IPS-18a (cell line): ENCODE data around the gene PTDSS2.
A peak's percentile ranks its signal among the peaks of the same experiment; 100 is the strongest.

Experiments
- H3K27ac ChIP-seq: one replicate; pipeline ENCODE4 v1.5.1; 2013; ENCODE audit warnings: low read length
- H3K27me3 ChIP-seq: one replicate; pipeline ENCODE4 v1.6.1; 2013; ENCODE audit warnings: mild to moderate bottlenecking, low read length; ENCODE audit not compliant: control insufficient read depth, insufficient read depth
- H3K36me3 ChIP-seq: one replicate; pipeline ENCODE4 v1.6.1; 2013; ENCODE audit warnings: low read depth, low read length; ENCODE audit not compliant: control insufficient read depth
- H3K4me1 ChIP-seq: one replicate; pipeline ENCODE4 v1.6.1; 2013; ENCODE audit warnings: low read depth, low read length; ENCODE audit not compliant: control insufficient read depth
- H3K4me3 ChIP-seq: one replicate; pipeline ENCODE4 v1.5.1; 2013; ENCODE audit warnings: low read length
- H3K9ac ChIP-seq: one replicate; pipeline ENCODE4 v1.6.1; 2013; ENCODE audit warnings: mild to moderate bottlenecking, low read length, moderate library complexity
- H3K9me3 ChIP-seq: one replicate; pipeline ENCODE4 v1.6.1; 2013; ENCODE audit warnings: low read depth, low read length; ENCODE audit not compliant: control insufficient read depth

The PTDSS2 gene

DNA sequence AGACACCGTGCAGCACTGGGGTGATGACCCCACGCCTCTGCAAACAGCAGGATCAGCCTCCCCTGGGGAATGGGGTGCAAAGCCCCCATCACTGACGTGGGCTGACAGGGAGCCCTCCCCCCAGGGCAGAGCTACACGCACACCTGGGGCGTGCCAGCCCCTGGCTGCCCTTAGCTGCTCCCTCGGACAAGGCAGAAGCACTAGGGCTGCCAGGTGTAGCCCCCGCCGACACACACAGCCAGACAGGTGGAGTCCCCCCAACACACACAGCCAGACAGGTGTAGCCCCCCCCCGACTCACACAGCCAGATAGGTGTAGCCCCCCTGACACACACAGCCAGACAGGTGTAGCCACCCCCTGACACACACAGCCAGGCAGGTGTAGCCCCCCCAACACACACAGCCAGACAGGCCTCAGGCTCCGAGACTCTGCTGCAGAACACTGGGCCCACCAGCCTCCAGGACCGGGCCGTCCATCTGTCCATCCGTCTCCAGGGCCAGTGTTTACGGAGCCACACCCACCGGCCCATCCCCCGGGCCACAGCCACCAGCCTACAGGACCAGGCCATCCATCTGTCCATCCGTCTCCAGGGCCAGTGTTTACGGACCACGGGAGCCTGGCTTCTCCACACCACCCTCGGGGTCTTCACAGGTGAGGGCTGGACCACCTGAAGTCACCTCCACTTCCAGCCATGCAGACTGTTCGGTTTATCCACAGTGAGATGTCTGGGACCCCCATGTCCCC lies 11.8 kb upstream of the PTDSS2 start:
- Histone ChIP-seq H3K36me3 (no peaks in the 10 kb centered on the region), H3K27me3 (no peaks in the 10 kb centered on the region), H3K9ac (no peak overlapping the region), H3K4me1 (no peaks in the 10 kb centered on the region), H3K27ac (no peak overlapping the region), H3K9me3 (no peaks in the 10 kb centered on the region), H3K4me3 (no peak overlapping the region)

DNA sequence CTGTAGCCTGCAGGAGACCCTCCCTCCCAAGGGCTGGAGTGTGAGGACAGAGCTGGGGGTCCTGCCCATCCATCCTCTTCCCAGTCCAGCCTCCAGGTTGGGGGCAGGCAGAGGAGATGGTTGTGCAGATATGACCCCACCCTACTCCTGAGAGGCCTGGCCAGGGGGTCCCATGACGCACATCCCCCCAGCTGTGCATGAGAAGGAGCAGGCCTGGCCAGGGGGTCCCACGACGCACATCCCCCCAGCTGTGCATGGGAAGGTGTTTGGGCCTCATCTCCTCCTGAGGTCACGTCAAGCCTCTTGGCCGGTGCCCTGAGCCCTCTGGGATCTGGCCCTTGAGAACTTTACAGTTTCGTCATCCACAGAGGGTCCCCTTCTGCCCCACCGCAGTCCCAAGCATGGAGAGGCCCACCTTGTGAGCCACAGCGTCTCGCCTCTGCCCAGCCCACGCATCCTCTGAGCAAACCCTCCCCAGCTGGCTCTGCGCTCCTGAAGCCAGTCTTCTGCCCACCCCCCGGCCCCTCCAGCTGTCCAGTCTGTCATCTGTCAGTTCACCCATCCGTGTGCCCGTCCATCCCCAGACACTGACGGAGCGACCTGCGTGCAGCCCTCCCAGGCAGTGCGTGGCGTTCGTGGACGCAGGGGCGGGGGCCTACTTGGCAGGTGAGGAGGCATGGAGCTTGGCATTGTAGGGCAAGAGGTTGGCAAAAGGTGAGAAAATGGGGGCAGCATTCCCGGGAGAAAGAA lies 10.6 kb upstream of the PTDSS2 start:
- Histone ChIP-seq H3K36me3 (no peaks in the 10 kb centered on the region), H3K4me1 (no peaks in the 10 kb centered on the region)

DNA sequence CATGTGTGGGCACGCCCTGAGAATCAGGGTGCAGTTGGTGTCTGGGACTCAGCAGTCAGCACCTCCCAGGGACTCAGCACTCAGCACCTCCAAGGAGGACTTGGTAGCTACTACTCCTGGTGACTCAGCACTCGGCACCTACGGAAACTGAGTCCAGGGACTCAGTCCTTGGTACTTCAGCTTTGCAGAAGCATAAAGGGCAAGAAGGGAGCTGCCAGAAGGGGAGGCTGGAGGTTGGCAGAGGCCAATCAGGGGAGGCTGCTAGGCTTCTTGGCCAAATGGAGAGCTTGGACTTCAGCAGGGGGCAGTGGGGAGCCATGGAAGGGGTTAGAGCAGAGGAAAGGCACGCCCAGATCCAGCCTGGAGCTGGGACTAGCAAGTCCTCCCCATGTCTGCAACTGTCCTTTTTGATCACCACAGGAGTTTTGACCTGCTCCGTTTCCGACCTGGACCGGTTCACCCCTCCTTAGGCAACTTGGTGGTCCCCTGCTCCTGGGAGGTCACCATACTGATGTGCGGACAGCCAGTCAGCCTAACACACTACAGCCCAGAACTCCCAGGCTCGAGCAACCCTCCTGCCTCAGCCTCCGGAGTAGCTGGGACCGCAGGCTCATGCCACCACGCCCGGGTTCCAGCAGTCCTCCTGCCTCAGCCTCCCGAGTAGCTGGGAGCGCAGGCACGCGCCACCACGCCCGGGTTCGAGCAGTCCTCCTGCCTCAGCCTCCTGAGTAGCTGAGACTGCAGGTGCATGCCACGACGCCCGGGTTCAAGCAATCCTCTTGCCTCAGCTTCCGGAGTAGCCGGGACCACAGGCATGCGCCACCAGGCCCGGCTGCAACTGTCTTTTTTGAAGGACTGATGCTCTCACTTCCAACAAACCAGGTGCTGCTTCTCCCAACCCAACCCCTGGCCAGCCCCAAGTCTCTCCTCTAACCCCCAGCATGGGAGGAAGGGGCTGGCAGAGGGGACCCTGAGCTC lies 9.7 kb upstream of the PTDSS2 start:
- H3K36me3 ChIP-seq = no peaks in the 10 kb centered on the region
- no peaks in the 10 kb centered on the region for H3K27me3 ChIP-seq
- H3K9me3 ChIP-seq = no peaks in the 10 kb centered on the region
- H3K27ac ChIP-seq = no peak overlapping the region
- H3K9ac ChIP-seq = no peak overlapping the region
- H3K4me1 ChIP-seq = no peaks in the 10 kb centered on the region
- H3K4me3 ChIP-seq = no peak overlapping the region

More for the DNA sequence above, 10.6 kb upstream of the PTDSS2 start:
- no peaks in the 10 kb centered on the region for H3K27me3 ChIP-seq
- no peak overlapping the region for H3K4me3 ChIP-seq
- H3K9ac ChIP-seq = no peak overlapping the region
- no peak overlapping the region for H3K27ac ChIP-seq
- no peaks in the 10 kb centered on the region for H3K9me3 ChIP-seq

DNA sequence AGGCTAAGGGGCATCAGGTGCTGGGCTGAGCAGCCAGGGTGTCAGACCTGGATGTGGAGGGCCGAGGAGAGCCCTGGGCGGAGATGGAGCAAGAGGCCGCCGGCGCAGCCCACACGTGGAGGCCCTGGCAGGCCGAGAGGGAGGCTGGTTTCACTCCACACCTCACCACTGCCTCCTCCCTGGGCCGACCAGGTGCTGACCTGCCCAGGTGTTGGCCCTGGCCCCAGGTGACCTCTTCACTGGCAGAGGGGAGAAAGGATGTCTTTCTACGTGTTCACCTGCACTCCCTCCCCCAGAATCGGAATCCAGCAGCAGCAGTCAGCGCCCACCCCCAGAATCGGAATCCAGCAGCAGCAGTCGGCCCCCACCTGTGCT lies 9.0 kb upstream of the PTDSS2 start:
- Histone ChIP-seq H3K4me3 (peak overlapping the region; percentile 44), H3K9me3 (no peaks in the 10 kb centered on the region), H3K9ac (no peak overlapping the region), H3K27ac (no peak overlapping the region), H3K4me1 (no peaks in the 10 kb centered on the region), H3K27me3 (no peaks in the 10 kb centered on the region), H3K36me3 (no peaks in the 10 kb centered on the region)

DNA sequence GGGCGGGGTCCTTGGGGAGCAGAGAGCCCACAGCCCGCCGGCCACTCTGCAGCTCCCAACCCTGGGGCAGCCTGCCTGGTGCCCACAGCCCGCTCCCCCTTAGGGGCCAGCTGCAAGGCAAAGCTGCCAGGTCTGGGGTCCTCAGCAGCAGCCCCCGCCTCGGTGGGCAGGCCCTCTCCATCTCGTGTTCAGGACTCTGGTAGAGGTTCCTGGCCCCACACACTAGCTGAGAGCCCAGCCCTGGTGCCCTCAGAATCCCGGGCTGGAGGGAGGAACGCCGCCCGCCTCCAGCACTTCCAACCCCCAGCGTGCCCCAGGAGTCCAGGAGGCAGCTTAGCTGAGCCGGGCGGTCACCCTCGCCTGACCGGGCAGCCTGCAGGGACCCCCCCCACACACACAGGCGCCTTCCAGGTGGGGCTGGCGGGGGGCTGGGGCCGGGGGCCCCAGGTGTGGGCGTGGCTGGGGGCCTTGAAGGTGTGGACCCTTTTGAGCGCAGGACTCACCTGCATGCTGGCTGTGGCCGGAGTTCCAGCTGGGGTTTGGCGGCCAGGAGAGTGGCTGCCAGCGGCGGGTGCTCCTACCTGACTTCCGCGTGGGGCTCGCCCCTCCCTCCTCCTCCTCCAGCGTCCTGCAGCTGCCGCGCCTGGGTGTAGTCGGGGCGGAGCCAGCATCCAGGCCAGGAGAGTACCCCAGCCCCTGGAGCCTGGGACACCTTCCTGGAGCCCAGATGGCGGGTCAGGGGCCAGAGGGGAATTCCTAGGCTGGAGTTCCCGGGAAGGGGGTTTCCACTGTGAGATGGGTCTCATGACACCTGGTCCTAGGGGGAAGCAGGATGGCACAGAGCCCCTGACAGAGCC lies 8.4 kb upstream of the PTDSS2 start, which contains the start of gene ANO9:
Gene ANO9 (minus strand): TSS at position 594 of the 857 bp plus-strand sequence. CDS start 85 bp downstream, at position 509.
- H3K9ac ChIP-seq = peak within 1 kb of the TSS; percentile 45
- H3K4me3 ChIP-seq = peak within 1 kb of the TSS; percentile 44
- no peak within 1 kb of the TSS for H3K27ac ChIP-seq
- no peaks in the 10 kb centered on the region for H3K27me3 ChIP-seq
- H3K36me3 ChIP-seq = no peaks in the 10 kb centered on the region
- H3K4me1 ChIP-seq = no peaks in the 10 kb centered on the region
- H3K9me3 ChIP-seq = no peaks in the 10 kb centered on the region

DNA sequence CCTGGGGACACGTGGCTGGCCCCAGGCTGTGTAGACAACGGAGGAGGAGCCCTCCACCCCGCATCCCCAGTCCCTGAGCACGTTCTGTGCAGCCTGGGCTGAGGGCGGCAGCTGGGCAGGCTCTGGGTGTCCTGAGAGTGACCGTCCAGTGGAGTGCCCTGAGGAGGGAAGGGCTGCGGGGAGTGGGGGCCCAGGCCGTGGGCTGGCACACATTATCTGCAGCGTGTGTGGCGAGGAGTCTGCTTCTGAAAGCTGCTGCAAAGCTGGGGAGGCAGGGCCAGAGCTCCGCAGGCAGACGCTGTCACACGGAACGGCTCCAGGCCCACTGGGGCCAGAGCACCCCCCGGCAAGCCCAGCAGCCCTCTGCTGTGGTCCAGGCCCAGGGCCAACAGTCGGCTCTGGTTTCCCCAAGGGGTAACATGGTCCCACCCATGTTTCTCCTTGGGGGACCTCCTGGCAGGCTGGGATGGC lies 7.4 kb upstream of the PTDSS2 start:
- Histone ChIP-seq H3K36me3 (no peaks in the 10 kb centered on the region), H3K4me3 (no peak overlapping the region), H3K9ac (no peak overlapping the region), H3K27me3 (no peaks in the 10 kb centered on the region), H3K27ac (no peak overlapping the region), H3K9me3 (no peaks in the 10 kb centered on the region), H3K4me1 (no peaks in the 10 kb centered on the region)

DNA sequence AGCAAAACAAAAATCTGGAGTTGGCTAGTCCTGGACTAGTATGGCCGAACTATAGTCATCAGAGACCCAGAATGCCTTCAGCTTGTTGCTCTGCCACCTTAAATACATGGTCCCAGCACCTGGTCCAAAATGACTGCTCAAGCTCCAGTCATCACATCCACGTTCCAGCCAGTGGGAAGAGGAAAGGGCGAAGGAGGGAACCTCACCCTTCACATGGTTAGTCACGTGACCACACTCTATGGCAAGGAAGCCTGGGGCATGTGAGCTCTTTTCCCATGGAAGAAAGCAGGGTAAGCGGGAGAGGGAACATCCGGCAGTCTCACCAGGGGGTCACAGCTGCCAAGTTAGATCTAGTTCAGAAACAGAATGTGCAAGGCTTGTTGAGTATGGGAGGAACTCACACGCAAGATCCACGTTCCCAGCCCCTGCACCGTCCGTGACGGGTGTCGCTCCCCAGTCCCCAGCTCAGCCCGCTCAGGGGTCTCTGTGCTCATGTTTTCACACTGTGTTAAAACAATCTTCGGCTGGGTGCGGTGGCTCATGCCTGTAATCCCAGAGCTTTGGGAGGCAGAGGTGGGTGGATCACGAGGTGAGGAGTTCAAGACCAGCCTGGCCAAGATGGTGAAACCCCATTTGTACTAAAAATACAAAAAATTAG lies 6.4 kb upstream of the PTDSS2 start:
- no peak overlapping the region for H3K9ac ChIP-seq

DNA sequence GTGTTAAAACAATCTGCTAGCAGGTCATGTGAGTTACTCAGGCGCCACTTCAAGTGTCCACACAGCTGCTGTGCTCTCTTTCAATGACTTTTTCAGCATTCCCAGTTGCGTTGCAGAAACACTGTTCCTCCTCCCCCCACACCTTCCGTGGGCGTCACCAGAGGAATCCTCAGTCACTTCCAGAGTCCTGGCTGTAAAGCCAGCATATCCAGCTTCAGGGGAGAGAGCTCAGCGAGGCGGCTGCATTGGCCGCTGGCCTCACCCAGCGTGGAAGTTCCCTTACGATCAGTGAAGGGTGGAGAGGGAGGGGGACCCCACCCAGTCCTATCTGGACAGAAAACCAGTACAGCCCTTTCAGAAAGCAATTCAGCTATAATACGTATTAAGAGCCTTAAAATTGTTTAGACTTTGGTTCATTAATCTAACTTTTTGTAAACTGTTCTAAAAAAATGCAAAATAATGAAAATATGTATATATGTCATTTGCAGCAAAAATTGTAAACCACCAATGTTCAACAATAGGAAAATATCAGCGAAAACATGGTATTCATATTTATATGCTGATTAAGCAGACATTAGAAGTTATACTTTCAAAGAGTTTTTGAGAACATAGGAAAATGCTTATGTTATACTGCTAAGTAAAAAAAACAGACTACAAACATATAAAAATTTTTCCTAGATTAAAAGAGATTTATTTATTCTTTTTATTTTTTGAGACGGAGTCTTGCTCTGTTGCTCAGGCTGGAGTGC lies 5.5 kb upstream of the PTDSS2 start:
- Histone ChIP-seq H3K9me3 (no peaks in the 10 kb centered on the region), H3K4me3 (no peak overlapping the region), H3K9ac (no peak overlapping the region), H3K4me1 (no peaks in the 10 kb centered on the region), H3K27ac (no peak overlapping the region), H3K27me3 (no peaks in the 10 kb centered on the region), H3K36me3 (no peaks in the 10 kb centered on the region)

More for the DNA sequence above, 6.4 kb upstream of the PTDSS2 start:
- H3K27me3 ChIP-seq = no peaks in the 10 kb centered on the region
- no peak overlapping the region for H3K4me3 ChIP-seq
- no peaks in the 10 kb centered on the region for H3K9me3 ChIP-seq
- H3K27ac ChIP-seq = no peak overlapping the region
- H3K4me1 ChIP-seq = no peaks in the 10 kb centered on the region
- H3K36me3 ChIP-seq = no peaks in the 10 kb centered on the region

DNA sequence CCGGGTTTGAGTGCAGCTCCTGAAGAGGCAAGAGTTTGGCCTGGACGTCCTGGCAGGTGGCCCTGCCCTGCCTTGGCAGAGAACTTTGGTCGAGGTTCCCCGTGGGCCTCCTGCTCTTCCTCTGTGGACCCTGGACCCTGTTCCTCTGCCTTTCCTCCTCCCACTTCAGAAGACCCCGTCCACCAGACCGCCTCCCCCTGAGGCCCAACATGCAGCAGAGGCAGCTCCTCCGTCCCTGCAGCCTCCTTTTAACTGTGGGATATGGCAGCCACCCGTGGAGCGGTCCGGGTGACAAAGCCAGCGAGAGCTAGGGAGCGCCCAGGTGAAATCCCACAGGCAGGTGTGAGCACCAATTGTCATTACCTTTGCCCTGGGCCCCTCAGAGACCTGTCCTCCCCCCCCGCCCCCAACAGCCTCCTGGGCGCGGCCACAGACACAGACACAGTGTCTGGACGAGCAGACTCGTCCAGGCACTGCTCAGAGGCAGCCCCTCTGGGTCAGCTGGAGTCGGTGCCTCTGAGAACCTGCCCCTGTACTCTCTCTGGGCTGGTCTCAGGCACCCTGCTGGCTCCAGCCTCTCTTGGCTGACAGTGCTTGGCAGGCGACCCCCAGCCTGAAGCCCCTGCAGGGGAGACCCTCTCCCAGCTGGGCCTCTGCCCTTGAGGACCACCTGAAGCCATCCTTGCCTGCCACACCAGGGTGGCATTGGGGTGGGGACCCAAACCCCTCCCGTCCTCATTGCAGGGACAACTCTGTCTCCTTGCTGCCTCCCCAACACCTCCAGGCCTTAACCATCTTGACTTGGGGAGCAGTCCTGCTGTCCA lies 4.1 kb upstream of the PTDSS2 start:
- Histone ChIP-seq H3K4me1 (no peaks in the 10 kb centered on the region), H3K9ac (no peak overlapping the region), H3K27ac (no peak overlapping the region), H3K36me3 (no peaks in the 10 kb centered on the region), H3K4me3 (no peak overlapping the region), H3K27me3 (no peaks in the 10 kb centered on the region), H3K9me3 (no peaks in the 10 kb centered on the region)
